Stomach (tissue), 4 donors: ENCODE measurements around the gene PCSK9.

ENCODE experiments used
- CTCF ChIP-seq, 7 experiments: fragments of 450-650 bp in 4 of 7; fragments of 200-600 bp in 3 of 7; sonication (generic) in 3 of 7; IDR thresholded peaks; one replicate each; pipeline ENCODE4 v1.5.1; 2016 to 2019; ENCODE audit warnings: antibody characterized with exemption in 7 of 7, control low read depth in 2 of 7, mild to moderate bottlenecking in 1 of 7
- EP300 ChIP-seq: sonication (generic); formaldehyde crosslinking; IDR thresholded peaks from one replicate; pipeline ENCODE4 v1.6.1; 2017; ENCODE audit warnings: antibody characterized with exemption
- POLR2A ChIP-seq, 4 donors: fragments of 450-650 bp; IDR thresholded peaks; one replicate each; pipeline ENCODE4 v1.6.1; 2016; ENCODE audit warnings: antibody characterized with exemption in 4 of 4, control low read depth in 2 of 4, mild to moderate bottlenecking in 1 of 4, moderate library complexity in 1 of 4
- POLR2AphosphoS5 ChIP-seq, 3 donors: sonication (generic); formaldehyde crosslinking; IDR thresholded peaks; one replicate each; pipeline ENCODE4 v1.6.1; 2016; ENCODE audit warnings: antibody characterized with exemption in 3 of 3

- TF ChIP-seq CTCF (IDR thresholded peaks at IDR 0.05) = no peak
- no peak for TF ChIP-seq EP300
- no peak for TF ChIP-seq POLR2A (IDR thresholded peaks at IDR 0.05)
- no peak for TF ChIP-seq POLR2AphosphoS5 (IDR thresholded peaks at IDR 0.05)
These were observed 55.7 kb downstream of the PCSK9 start for GRCh38 chr1:55095095-55095494.
